Measurements from ENCODE around the gene MAP3K1. TPM values are rescaled to one million over a fixed set of nuclear protein-coding genes. Genes with fewer than 3 reads are reported as not detected.

MAP3K1 gene
- total RNA-seq, 1 donor from 2014 or later = 28.7 TPM

GRCh38 chr5:56917534-56917933 lies 102.2 kb downstream of the MAP3K1 start:
- no peaks in the 10 kb centered on the region for H3K27me3 ChIP-seq (ENCODE audit: low read depth)
- H3K4me3 ChIP-seq = no peak overlapping the region
- intact Hi-C loops (cut with DNase I) = no loop called here
- H3K9me3 ChIP-seq = no peaks in the 10 kb centered on the region
- no peaks in the 10 kb centered on the region for H3K4me1 ChIP-seq
- DNase-seq (no peak), ATAC-seq (no peak)
- TF ChIP-seq, protein P1, sequence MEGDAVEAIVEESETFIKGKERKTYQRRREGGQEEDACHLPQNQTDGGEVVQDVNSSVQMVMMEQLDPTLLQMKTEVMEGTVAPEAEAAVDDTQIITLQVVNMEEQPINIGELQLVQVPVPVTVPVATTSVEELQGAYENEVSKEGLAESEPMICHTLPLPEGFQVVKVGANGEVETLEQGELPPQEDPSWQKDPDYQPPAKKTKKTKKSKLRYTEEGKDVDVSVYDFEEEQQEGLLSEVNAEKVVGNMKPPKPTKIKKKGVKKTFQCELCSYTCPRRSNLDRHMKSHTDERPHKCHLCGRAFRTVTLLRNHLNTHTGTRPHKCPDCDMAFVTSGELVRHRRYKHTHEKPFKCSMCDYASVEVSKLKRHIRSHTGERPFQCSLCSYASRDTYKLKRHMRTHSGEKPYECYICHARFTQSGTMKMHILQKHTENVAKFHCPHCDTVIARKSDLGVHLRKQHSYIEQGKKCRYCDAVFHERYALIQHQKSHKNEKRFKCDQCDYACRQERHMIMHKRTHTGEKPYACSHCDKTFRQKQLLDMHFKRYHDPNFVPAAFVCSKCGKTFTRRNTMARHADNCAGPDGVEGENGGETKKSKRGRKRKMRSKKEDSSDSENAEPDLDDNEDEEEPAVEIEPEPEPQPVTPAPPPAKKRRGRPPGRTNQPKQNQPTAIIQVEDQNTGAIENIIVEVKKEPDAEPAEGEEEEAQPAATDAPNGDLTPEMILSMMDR (IDR thresholded peaks at IDR 0.05) = no peak
- H3K27ac ChIP-seq = no peak overlapping the region
- peaks cover 22% of the 10 kb centered on the region for H3K36me3 ChIP-seq

- ATAC-seq = no peak
- intact Hi-C loops (cut with DNase I) = no loop called here
Measured at GRCh38 chr5:56918054-56918453, 102.7 kb downstream of the MAP3K1 start.

DNA sequence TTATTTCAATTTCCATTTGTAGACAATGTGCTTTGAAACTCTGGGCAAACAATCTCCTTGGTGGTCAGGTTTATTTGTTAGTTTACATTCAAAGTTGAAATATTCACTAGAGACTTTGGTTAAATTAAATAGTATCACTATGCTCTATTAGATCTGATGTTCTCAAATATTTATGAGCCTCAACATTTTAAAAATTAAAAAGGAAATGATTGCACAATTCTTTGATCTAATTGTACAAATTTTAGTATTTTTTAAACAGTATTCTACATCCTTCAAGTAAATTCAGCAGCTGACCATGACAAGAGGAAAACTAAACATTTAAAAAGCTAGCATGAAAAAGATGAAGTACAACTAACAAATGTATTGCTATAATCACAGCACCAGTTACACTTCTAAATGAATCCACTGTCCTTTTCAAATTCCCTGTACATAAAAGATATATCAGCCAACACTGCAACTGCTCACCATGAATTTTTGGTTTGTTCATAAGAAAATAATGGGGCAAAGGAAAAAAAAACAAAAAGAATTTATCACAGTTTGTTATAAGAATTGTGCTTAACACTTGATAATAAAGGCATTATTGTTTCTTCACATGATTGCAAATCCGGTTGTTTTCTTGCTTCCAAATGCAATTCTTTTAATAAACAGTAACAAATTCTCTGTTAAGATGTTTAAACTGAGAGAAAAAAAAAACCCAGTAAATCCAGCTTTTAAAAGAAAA lies 104.8 kb downstream of the MAP3K1 start:
- no peak for ATAC-seq
- intact Hi-C loops (cut with DNase I) = no loop called here
- Histone ChIP-seq H3K27ac (no peak overlapping the region), H3K27me3 (ENCODE audit: low read depth) (no peaks in the 10 kb centered on the region), H3K4me1 (no peaks in the 10 kb centered on the region), H3K36me3 (peaks cover 47% of the 10 kb centered on the region), H3K4me3 (no peak overlapping the region), H3K9me3 (no peaks in the 10 kb centered on the region)
- no peak for DNase-seq
- TF ChIP-seq, protein P1 (IDR thresholded peaks at IDR 0.05) = no peak

More at GRCh38 chr5:56918054-56918453, 102.7 kb downstream of the MAP3K1 start:
- Histone ChIP-seq H3K36me3 (peaks cover 27% of the 10 kb centered on the region), H3K9me3 (no peaks in the 10 kb centered on the region), H3K4me1 (no peaks in the 10 kb centered on the region), H3K4me3 (no peak overlapping the region), H3K27ac (no peak overlapping the region), H3K27me3 (ENCODE audit: low read depth) (no peaks in the 10 kb centered on the region)
- TF ChIP-seq, protein P1 (IDR thresholded peaks at IDR 0.05) = no peak
- no peak for DNase-seq

- Histone ChIP-seq H3K4me1 (no peaks in the 10 kb centered on the region), H3K27ac (no peak overlapping the region), H3K4me3 (no peak overlapping the region), H3K27me3 (ENCODE audit: low read depth) (no peaks in the 10 kb centered on the region), H3K36me3 (peaks cover 69% of the 10 kb centered on the region), H3K9me3 (no peaks in the 10 kb centered on the region)
- TF ChIP-seq, protein P1 (IDR thresholded peaks at IDR 0.05) = no peak
- ATAC-seq (no peak), DNase-seq (no peak)
- intact Hi-C loops (cut with DNase I) = no loop called here
Measured at GRCh38 chr5:56922922-56923321, 107.6 kb downstream of the MAP3K1 start.

DNA sequence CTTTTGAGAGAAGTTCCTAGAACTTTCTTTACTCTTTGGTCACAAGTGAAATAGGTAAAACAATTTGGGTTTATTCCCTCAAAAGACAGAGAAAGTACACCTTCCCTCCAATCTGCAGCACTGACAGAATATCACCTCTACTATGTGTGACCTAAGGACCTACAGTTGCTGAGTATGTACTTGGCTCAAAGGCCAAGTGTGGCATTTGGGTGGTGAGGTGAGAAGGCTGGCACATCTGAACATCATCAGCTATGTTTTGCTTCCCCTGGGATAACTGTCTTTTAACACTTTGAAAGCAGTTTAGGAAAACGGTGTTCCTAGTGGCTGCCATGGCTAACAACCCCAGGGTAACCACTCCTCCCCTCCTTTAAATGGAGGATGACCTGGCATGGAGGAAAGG lies 119.0 kb downstream of the MAP3K1 start:
- intact Hi-C loops (cut with DNase I) = no loop called here
- ATAC-seq (no peak), DNase-seq (no peak)
- Histone ChIP-seq H3K27ac (no peak overlapping the region), H3K27me3 (ENCODE audit: low read depth) (no peaks in the 10 kb centered on the region), H3K36me3 (peaks cover 99% of the 10 kb centered on the region), H3K9me3 (no peaks in the 10 kb centered on the region), H3K4me3 (no peak overlapping the region), H3K4me1 (no peaks in the 10 kb centered on the region)
- TF ChIP-seq, protein P1 (IDR thresholded peaks at IDR 0.05) = no peak

Data from lower lobe of right lung (tissue), 2 donors.